HG03342 (cell line): Measurements from ENCODE around the gene TBC1D22A.

Source experiments
- ATAC-seq: cut with Tn5 transposase; IDR thresholded peaks from one replicate; pipeline ENCODE4 v1.9.1; 2021; ENCODE audit warnings: mild to moderate bottlenecking, moderate library complexity; ENCODE audit not compliant: unreplicated experiment

TBC1D22A gene

DNA sequence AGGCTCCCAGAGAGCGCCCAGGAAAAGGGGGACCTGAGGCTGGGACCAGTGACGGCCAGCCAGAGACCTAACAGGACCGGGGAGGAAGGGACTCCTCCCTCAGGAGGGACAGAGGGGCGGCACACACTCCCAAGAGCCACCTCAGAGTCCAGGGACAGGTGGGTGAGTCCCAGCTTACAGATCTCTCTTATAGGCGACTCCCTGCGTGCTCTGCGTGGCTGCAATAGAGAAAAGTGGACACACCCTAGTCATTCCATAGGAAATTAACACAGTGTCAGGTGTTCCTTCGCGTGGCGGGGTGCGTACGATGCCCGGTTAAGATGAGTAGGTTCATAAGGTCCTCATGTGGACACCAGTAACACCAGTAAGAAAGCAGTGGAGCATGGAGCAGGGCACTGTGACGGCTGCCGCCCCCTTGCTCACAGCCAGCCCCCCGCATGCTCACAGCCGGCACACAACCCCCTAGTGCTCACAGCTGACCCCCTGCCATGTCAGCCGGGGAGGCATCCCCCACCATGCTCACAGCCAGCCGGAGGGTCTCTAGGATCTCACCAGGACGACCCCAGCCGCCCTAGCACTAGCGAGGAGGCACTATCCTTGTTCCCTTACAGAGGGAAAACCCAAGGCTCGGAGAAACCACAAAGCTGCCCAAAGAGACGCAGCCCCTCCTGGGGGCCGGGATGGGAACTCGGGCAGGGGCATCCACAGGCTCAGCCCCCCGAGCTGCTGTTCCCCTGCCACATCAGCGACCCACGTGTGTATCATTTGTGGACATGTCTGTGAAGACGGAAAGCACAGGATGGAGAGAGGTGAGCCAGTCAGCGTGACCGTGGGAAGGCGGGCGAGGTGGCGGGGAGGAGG, 426.8 kb downstream of the TBC1D22A start:
- no peak for ATAC-seq

DNA sequence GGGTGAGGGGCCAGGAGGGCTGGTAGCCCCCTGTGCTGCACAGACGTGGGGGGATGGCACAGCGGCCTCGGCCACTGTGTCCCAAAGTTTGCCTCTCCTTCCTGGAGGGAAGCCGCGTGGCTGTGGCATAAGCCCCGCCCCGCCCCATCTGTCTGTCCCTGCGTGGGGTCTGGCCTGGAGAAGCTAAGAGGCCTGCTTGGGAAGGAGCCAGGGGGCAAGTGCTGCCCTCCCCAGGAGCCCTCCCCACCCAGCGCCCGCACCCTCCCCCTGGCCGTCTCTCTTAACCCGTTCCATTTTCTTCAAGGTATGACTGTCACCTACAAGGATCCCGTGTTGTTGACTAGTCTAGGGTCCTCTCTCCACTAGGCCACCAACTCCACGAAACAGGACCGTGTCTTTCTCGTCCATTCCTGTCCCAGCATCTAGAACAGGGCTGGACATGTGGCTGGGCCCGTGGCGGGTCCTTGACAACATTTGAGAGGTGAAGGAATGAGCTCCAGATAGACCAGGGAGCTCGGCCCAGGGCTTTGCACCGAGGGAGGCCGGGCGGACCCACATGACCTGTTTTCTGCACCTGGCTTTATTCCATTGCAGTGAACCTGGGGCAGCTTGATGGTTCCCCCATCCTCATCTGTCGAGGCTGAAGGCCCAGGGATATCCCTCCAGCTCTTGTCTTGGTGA, 428.0 kb downstream of the TBC1D22A start:
- no peak for ATAC-seq

DNA sequence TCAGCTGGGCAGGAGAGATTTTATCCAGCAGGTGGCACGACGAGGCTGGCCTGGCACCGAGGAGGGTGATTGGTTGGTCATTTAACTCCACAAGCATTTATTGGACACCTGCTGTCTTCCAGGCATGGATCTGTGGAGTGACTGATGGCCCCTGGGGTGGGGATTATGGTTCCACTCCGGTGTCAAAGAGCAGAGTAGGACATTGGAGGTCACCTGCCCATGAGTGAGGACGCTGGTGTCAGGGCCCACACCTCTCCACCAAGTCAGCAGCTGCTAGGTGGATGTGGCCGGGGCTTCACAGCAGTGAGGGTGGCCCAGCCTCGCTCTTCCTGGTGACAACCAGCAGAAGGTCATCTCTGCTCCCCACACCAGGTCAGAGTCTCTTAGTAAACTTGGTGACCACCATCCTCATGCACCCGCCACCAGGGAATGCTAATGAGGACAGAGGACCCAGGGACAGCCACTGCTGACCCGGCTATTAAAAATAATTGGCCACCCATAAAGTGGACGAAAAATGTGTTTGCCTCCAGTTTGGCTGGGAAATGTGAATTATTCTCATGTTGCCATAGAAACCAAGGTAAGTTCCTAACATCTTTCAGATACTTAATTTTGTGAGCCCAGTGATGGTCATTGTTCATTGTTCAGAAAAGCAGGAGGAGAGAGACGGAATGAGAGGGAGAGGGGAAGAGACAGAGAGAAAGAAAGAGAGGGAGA, 428.7 kb downstream of the TBC1D22A start:
- ATAC-seq = no peak

DNA sequence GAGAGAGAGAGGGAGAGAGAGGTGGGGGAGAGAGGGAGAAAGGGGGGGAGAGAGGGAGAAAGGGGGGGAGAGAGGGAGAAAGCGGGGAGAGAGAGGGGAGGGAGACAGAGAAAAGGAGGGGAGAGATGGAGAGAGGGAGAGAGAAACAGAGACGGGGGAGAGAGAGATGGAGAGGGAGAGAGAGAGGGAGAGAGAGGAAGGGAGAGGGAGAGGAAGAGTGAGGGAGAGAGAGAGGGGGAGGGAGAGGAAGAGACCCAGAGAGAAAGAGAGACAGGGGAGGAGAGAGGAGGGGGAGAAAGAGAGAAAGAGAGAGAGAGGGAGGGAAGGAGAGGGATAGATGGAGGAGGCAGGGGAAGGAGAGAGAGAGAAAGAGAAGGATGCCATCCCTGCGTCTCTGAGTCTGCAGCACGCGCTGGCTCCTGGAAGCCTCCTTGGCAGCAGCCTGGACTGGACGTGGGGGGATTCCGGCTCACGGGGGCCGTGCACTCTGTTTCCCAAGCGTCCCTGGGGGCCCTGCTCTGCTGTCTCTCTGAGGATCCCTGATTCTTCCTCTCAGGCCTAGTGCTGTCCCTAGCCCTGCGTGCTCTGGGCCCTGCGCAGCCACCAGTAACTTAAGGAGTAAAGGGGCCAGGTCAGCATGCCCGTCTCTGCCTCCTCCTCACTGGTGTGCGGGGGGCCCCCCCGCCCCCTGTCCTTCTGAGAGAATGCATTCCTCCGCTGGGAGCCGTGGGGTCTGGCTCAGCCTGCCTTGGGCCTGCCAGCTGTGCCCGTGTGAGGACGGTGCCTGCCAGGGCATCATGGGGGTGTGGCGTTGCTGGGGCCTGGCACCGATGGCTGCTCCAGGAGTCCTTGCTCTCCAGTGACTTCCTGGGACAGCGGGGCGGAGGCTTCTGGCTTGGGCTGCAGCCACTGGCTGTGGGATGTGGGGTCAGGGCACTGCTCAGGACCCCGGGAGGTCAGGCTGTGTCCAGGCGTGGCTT, 429.5 kb downstream of the TBC1D22A start:
- ATAC-seq = no peak

DNA sequence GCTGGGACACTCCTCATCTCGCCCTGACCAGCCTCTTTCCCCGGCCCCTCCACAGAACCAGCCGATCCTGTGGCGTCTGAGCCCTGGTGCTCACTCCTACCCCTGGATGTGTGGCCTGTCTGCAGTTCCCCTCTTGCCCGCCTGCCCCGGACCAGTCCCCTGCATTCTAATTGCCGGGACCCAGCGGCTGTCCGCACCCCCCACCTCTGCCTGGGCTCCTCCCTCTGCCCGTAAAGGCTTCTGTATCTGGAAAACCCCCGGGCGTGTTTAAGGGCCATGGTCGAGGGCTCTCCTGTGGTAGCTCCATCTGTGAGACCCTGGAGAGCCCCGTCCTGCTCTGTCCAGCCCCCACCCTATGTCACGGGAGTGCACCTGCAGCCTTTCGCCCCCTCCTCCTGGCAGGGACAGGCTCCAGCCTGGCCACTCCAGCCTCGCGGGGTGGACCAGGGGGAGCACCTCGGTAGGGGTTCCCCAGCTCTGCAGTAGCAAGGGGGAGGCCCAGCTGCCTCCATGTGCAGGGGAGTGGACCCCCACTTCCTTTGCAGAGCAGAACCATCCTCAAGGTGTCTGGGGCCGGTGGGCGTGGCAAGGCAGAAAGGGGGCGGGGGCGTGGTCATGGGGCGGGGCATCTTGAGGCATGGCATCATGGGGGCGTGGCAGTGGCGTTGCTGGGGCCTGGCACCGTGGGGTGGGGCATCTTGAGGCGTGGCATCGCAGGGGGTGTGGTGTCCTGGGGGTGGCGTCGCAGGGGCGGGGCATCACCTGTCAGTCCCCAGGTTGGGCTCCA, 430.4 kb downstream of the TBC1D22A start:
- no peak for ATAC-seq

DNA sequence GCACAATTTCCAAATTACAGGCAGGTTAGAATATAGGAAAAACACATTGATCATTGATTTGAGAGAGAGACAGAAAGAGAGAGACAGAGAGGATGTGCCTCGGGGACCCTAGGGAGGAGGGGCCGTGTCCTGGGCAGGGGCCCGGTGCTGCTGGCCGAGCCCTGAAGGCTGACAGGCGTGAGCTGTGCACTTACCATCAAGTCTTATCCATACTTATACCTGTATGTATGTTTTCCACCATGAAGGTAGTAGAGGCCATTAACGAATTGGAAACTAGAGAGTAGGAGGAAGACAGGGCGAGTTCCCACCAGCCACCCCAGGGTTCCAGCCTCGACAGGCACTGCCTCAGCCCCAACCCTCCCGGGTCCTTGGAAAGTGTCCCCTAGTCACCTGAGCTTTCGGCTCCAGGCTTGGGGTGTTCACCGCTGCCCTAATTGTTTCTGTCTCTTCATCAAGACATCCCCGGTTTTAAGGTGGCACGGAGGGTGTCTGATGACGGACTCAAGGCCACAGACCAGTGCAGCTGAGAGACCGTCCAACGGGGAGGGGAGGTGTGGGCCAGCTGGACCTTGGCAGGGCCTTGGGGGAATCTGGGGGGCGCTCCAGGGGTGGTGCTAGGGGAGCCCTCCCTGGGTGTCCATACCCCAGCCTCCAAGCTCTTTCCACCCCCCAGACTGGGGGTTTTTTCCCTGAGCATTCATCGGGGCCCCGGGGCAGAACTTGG, 431.3 kb downstream of the TBC1D22A start:
- no peak for ATAC-seq

DNA sequence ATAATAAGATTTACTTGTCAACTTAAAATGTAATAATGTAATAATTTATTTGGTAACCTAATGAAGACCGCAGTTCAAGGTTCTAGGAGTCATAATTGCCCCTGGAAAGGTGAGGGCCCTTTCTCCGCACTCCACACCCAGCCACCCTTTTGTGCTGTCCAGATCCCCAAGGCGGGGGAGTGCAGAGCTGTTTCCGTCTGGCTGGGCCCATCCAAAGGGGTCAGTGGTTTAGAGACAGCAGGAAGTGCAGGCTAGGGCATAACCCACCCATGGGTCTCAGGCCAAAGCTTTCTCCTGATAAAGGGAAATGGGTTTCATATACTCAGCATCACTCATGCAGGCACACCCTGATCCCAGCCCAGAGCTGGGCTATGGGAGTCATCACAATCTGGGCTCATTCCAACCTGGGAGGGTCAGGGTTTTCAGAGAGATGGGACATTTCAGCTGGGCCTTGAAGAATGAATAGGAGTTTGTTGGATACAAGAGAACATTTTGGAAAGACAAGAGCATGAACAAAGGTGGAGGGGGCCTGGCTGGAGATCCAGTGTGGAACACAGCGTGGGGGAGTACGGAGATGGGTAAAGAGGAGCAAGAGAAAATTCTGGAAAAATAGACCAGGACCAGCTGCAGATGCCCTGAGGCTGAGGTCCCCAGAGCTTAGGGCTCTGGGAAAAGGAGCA, 432.2 kb downstream of the TBC1D22A start:
- ATAC-seq = no peak

DNA sequence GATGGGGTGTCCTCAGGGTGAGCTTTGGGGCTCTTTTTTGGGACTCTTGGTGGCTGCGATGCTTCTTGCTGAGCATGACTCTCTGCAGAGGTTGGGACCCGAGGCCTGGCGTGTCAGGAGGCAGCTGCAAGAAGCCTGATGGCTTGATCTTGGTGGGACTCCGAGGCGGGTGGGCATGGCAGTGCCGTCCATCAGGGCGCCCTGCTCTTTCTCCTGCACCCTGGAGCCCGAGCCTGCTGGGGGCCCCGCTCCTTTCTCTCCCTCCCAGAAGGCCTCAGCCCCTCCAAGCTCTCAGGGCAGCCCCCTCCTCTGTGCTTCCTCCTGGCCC, 432.7 kb downstream of the TBC1D22A start:
- no peak for ATAC-seq

DNA sequence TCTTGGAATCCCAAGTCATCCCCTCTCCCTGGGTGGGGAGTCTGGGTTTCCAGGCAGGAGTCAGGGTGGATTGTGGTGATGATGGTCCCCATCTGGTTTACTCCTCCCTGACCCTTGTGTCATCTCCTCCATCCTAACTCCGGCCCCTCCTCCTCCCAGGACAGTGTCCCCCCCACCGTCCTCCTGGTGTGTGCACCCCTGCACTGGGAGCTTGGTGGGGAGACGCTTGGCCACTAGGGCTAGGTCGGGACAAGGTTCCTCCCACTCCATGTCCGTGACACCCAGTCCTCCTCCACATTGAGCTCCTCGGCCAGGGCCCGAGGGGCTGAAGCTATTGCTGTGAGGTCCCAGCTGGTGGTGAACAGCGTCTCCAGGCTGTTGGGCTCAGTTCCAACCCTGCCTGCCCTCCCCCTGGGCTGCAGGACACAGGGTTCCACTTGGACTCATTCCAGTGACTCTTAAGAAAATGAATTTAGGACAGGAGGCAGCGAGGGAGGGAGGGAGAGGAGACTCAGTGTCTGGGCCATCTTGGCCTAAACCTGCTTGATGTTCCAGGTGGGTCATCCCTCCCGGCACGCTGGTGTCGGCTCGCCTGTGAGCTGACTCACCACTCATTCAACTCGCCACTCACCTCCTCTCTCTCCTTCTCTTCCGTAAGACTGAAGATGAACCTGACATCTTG, 433.2 kb downstream of the TBC1D22A start:
- ATAC-seq = no peak

DNA sequence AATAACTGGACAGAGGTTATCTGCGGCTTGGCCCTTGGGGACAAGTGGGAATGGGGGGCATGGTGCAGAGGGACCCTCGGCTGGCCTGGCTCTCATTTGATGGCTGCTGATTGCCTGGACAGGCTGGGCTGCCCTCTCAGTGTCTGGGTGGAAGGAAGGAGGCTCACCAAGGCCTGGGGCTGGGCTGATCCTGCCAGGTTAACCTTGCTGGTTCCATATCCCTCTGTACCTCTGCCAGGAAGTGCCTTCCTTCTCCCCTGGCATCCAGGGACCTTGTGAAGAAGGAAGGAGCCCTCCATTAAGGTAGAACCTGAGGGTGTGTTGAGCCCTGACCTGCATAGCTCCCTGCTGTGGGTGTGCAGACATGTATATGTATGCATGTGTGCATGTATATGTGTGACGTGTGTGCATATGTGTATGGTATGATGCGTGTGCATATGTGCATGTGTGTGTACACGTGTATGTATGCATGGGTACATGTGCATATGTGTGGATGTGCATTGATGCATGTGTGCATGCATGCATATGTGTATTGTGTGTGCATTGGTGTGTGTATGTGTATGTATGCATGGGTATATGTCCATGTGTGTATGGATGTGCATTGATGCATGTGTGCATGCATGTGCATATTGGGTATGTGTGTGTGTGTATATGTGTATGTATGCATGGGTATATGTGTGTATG, 433.9 kb downstream of the TBC1D22A start:
- no peak for ATAC-seq

DNA sequence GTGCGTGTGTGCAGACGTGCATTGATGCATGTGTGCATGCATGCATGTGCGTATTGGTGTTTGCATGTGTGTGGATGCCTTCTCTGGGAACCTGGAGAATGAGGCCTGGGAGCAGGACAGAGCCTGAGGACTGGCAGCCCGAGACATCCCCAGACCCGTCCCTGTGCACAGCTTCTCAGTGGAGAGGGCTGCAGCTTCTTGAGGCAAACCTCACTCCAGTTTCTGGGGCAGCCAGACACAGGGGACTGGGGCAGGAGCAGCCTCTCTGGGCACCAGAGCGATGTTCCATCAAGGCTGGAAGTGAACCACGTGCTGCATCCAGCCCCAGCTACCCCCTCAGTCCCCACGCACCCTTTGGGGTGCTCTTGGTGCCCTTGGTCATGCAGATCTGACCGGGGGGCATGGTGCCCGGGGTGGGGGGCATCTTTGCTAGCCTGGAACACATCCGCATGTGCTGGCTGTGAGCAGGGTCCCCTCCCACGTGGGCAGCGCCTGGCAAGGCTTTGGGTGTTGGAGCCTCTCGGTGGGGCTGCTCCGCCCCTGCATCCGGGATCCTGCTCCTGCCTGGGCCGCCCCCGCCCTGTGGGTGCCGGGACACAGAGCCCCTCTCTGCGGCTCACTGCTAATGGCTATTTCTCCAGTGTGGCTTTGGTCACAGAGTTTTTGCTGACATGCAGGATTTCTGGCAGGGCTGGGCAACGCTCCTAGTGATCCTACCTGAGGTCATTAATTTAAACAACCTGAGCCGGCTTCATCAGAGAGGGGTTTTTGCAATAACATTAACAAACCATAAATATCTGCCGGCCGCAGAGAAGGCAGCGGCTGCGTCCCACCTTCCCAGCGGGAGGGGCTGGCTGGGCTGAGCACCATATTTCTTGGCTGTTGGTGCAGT, 434.7 kb downstream of the TBC1D22A start:
- no peak for ATAC-seq

DNA sequence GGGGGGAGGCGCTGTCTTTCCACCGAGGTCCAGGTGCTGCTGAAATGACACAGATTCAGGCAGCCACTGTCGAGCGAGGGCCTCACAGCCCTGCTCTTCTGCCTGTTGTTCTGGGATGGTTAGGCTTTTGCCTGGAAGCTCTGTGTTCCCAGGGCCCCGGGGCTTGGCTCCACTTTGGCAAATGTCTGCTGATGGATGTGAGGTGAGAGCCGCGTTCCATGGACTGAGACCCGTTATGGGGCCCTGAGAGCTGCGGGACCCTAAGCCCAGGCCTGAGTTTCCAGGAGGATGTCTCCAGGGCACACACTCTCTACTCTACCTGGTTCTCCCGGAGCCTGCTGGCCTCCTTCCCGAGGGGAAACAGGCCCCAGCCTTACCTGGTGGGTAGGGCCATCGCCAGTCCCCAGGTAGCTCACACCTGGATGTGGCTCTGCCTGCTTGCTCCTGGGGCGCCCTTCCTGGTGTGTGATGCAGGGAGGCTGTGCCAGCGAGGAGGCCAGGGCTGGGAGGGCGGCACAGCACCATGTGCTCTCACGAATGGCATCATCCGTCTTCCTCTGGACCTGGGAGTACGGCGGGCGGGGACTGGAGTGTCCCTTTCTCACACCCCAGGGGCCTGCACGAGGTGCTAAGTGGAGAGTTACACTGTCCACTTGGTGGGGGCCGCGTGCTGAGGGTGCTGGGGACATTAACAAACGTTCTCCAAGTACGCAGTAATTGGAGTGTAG, 435.5 kb downstream of the TBC1D22A start:
- ATAC-seq = no peak

DNA sequence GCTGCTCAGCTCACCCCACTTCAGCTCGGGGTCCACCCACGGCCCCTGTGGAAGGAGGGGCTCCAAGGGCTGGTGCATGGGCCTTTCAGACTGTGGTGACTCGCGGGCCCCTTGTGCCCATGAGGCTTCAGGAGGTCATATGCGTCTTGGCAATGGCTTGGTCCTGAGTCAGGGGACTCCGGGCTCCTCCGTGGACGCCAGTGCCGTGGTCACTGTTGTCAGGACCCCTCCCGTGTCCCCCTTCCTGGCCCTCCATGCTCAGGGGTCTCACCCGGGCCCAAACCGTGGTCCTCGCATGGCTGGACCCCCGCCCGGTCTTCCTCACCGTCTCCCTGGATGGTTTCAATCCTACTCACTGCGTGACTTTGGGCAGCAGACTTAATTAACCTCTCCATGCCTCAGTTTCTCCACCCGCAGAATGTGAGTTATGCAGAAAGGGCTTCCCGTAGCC, 436.4 kb downstream of the TBC1D22A start:
- ATAC-seq = no peak

DNA sequence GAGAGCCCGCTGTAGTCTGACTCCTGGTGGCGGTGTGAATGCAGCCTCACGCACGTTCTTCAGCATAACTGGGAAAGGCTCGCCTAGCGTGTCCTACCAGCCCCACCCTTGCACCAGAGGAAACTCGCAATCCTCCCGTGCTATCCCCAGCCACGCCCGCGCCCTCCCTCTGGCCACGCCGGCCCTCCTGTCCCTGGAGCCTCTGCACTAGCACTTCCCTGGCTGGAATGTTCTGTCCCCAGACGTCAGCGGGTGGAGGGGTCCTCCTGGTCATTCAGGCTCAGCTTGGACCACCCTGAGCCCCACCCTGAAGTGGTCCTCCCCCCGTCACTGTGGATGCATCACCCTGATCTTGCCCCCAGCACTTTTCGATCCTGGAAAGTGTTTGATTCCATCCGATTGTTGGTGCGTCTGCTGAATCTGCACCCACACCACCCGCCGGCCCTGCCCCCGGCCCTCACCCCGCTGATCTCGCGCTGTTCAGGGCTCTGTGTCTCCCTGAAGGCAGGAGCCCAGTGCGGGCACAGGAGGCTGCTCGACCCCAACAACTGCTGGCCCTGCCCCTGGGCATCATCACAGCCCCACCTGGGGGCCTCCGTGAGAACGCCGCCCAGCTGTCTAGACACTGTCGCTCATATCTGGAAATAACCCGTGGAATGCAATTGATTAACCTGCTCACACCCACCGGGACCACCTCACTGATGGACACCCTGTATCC, 437.0 kb downstream of the TBC1D22A start:
- ATAC-seq = no peak

DNA sequence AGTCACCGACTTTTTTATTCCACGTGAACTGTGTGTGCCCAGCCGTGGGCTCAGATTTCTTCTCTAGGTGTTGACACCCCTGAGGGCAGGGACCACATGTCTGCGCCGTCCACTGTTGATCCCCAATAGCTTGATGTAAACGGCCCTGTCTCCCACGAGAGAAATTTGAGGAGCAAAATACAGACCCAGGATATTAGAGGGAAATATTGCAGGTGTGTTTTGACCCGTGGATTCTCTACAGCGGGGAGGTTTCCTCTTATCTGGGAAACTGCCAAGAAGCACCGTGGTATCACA, 437.5 kb downstream of the TBC1D22A start:
- ATAC-seq = no peak
